Measurements from ENCODE around the gene DNAL1. TPM values are rescaled to one million over a fixed set of nuclear protein-coding genes. Genes with fewer than 3 reads are reported as not detected.

Gene DNAL1
- total and polyA plus RNA-seq, 2 of the 13 experiments (the other 11 are each of a cell fraction or from before 2014, with no cell fraction given) = 1.4 to 13.3 TPM

DNA sequence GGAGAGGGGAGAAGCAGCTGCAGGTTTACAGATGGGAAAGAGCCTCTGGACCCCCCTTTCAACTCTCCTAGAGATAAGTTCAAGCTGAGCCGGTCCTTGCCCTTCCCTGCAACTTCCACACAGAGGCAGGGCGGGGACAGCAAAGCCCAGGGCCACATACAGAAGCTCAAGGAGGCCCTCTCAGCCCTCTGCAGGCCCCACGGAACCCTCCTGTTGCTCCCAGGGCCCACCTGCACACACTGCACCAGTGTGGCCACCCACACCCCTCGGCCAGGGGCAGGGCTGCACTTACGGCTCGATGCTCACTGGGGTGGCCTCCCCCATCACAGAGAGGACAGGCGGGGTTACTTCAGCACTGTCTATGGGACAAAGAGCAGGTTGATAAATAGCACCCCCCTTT lies 82.4 kb downstream of the DNAL1 start:
- BruUV-seq (replicated peaks) = no TSS peak
- no peak overlapping the region for H2AFZ ChIP-seq (ENCODE audit: low read length)
- ChIA-PET CTCF (ENCODE audit: low intra/inter-chr PET ratio, low total read pairs) (interaction anchor here (2.7 kb wide), 1 partner anchor 99 kb away, joined by 39 read pairs; no protein-coding TSS in a partner anchor), POLR2A (no interaction called here)
- TF ChIP-seq AGO2 (optimal IDR thresholded peaks at IDR 0.05; ENCODE audit: low read depth, low read length) (peak; percentile 6), RFX1 (IDR thresholded peaks at IDR 0.05) (no peak), ZNF619 (CRISPR knock-in tag; IDR thresholded peaks at IDR 0.05) (no peak), ZNF510 (CRISPR knock-in tag; IDR thresholded peaks at IDR 0.05; ENCODE audit: low read depth) (no peak), RBM22 (optimal IDR thresholded peaks at IDR 0.05; ENCODE audit: low read length) (peak; percentile 46)
- TF ChIP-seq, protein P1, sequence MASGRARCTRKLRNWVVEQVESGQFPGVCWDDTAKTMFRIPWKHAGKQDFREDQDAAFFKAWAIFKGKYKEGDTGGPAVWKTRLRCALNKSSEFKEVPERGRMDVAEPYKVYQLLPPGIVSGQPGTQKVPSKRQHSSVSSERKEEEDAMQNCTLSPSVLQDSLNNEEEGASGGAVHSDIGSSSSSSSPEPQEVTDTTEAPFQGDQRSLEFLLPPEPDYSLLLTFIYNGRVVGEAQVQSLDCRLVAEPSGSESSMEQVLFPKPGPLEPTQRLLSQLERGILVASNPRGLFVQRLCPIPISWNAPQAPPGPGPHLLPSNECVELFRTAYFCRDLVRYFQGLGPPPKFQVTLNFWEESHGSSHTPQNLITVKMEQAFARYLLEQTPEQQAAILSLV (CRISPR knock-in tag; IDR thresholded peaks at IDR 0.05; ENCODE audit: borderline replicate concordance) = no peak
- TF ChIP-seq, protein P2, sequence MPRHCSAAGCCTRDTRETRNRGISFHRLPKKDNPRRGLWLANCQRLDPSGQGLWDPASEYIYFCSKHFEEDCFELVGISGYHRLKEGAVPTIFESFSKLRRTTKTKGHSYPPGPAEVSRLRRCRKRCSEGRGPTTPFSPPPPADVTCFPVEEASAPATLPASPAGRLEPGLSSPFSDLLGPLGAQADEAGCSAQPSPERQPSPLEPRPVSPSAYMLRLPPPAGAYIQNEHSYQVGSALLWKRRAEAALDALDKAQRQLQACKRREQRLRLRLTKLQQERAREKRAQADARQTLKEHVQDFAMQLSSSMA (CRISPR knock-in tag; IDR thresholded peaks at IDR 0.05) = no peak
- H3K4me3 ChIP-seq (replicated peaks in 1 of 3; ENCODE audit: insufficient read depth in 1 of 3, low read depth in 2 of 3, low read length in 3 of 3) = no peak overlapping the region
- H3K4me2 ChIP-seq (ENCODE audit: low read depth, low read length) = no peak overlapping the region
- DNase-seq (ENCODE audit: low spot score) (no peak), FAIRE-seq (no peak), ATAC-seq (no peak)
- peaks cover 26% of the 10 kb centered on the region for H3K4me1 ChIP-seq (ENCODE audit: insufficient read depth, low read length)
- WGBS (ENCODE audit: low lambda C conversion rate) = 100% methylated on average over 2 of the region's 7 CpGs
- H3K27me3 ChIP-seq (ENCODE audit: control insufficient read depth in 1 of 2, insufficient read depth in 2 of 2, low read length in 2 of 2) = no peaks in the 10 kb centered on the region
- in situ Hi-C loops (cut with HindIII; ENCODE audit: extremely low pct_ligation_motif_present, low pct_unique_long_range_greater_than_20kb) = loop anchor here (5.0 to 25.0 kb wide), 2 partner anchors 100 to 310 kb away; no protein-coding TSS in a partner anchor
- H3K9me3 ChIP-seq (ENCODE audit: low read length) = no peaks in the 10 kb centered on the region
- peaks cover 39 to 91% of the 10 kb centered on the region in 2 experiments for H3K36me3 ChIP-seq (replicated peaks in 1 of 2; ENCODE audit: control insufficient read depth in 1 of 2, insufficient read depth in 2 of 2, low read length in 2 of 2)
- peaks cover 3% of the 10 kb centered on the region; the same call in 1 of the 2 replicates for H4K20me1 ChIP-seq (ENCODE audit: insufficient read depth, low read length)
- intact Hi-C loops (cut with micrococcal nuclease; ENCODE audit: unreplicated experiment) = no loop called here
- no peak overlapping the region for H3K9ac ChIP-seq (ENCODE audit: insufficient read depth, low read depth, low read length)
- H3K27ac ChIP-seq (ENCODE audit: extremely low read length, insufficient read depth, low read length) = no peak overlapping the region
- no peaks in the 10 kb centered on the region for H3K79me2 ChIP-seq (ENCODE audit: insufficient read depth, low read length)

Data from HepG2 (cell line).